GM23338 (cell line): ENCODE measurements around the gene FTH1.

Source experiments
- CTCF ChIP-seq, 2 experiments: fragments of 200-600 bp in 1 of 2; sonication (generic) in 1 of 2; conservative IDR thresholded peaks; 2 replicates each; pipeline versions ENCODE4 v1.5.1 to v1.6.1; 2016 to 2017; ENCODE audit warnings: antibody characterized with exemption in 2 of 2, low read depth in 2 of 2, mild to moderate bottlenecking in 2 of 2, moderate library complexity in 1 of 2
- EZH2 ChIP-seq: fragments of 200-600 bp; sonication (generic); IDR thresholded peaks from one replicate; pipeline ENCODE4 v1.8.0; 2017; ENCODE audit warnings: antibody characterized with exemption, mild to moderate bottlenecking, low read depth; ENCODE audit not compliant: unreplicated experiment
- POLR2AphosphoS5 ChIP-seq: IDR thresholded peaks from 2 replicates; pipeline ENCODE4 v1.6.1; 2016; ENCODE audit warnings: antibody characterized with exemption, low read depth

GRCh38 chr11:61996933-61997332, 29.5 kb upstream of the FTH1 start:
- TF ChIP-seq POLR2AphosphoS5: no peak
- peak; percentile 19 to 44; a peak in 2 of 4 replicates for TF ChIP-seq CTCF (conservative IDR thresholded peaks at IDR 0.05; ENCODE audit: low read depth in 2 of 2)
- TF ChIP-seq EZH2: no peak
